ENCODE results near the gene GSTM2.
"Not testable (repeated sequence)": the region's sequence is repeated elsewhere in the genome, so short reads cannot be mapped to it uniquely, and the experiment has no call there.

Gene GSTM2

DNA sequence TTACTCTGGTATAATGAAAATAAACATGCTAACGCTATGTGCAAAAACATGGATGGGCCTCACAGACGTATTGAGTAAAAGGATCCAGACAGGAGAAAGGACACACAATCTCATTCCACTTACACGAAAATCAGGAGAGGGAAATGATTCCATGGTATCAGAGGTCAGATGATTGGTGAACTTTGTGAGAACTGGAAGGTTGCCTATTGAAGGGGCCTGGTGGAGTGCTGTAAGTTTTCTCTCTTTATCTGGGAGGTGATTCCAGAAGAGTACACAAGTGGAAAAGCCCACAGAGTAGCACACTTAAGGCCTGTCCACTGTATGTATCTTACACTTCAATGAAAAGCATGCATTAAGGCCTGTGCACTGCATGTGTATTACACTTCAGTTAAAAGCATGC lies 9.6 kb downstream of the GSTM2 start:
- DNase-seq (ENCODE audit: low spot score) = no peak

DNA sequence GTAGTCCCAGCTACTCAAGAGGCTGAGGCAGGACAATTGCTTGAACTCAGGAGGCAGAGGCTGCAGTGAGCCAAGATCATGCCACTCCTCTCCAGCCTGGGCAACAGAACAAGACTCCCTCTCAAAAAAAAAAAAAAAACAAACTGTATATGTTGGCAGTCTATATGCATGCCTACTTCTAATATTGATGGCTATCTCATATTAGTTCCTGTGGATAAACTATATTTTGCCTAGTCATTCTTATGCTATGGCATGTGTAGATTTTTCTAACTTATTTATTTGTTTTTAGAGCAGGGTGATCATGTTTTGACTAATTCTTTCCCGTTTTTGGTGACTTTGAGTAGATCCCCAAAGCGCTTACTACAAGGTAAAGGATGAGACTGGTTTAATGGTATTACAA lies 10.8 kb downstream of the GSTM2 start:
- DNase-seq (ENCODE audit: low spot score) = not testable (repeated sequence)

- not testable (repeated sequence) for DNase-seq (ENCODE audit: low spot score)
Observed at GRCh38 chr1:109684777-109685176, 16.9 kb downstream of the GSTM2 start.

GRCh38 chr1:109685399-109685798 lies 17.5 kb downstream of the GSTM2 start:
- DNase-seq (ENCODE audit: low spot score) = not testable (repeated sequence)

GRCh38 chr1:109685890-109686289 lies 18.0 kb downstream of the GSTM2 start:
- DNase-seq (ENCODE audit: low spot score) = not testable (repeated sequence)

GRCh38 chr1:109687109-109687508 lies 19.3 kb downstream of the GSTM2 start:
- DNase-seq (ENCODE audit: low spot score) = not testable (repeated sequence)

DNA sequence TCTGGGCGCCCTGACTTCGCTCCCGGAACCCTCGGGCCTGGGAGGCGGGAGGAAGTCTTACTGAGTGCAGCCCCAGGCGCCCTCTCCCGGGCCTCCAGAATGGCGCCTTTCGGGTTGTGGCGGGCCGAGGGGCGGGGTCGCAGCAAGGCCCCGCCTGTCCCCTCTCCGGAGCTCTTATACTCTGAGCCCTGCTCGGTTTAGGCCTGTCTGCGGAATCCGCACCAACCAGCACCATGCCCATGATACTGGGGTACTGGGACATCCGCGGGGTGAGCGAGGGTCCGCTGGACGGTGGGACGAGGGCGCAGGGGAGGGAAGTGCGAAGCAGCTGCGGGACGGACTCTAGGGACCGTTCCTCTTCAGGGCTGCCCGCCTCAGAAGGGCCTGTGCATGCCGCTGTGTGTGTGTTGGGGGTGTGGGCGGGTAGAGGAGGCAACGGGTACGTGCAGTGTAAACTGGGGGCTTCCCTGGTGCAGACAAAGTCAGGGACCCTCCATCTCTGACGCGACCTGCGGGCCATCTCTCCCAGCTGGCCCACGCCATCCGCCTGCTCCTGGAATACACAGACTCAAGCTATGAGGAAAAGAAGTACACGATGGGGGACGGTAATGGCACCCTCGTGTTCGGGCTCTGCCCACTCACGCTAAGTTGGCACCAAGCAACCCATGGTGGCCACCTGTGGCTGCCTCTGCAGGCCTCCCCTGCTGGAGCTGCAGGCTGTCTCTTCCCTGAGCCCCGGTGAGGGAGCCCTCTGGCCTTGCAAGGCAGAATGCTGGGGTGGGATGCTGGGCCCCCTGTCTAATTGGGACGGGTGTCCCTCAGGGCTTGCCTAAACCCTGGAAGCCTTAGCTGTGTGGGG lies 20.0 kb downstream of the GSTM2 start, which contains the start of gene GSTM1:
Gene GSTM1, plus strand, starts transcription at position 177 of the 859 bp plus-strand sequence. Its CDS starts 57 bp downstream, at position 234.
- no peak for DNase-seq (ENCODE audit: low spot score)

GRCh38 chr1:109689844-109690405 lies 22.1 kb downstream of the GSTM2 start:
- DNase-seq (ENCODE audit: low spot score) = no peak

DNA sequence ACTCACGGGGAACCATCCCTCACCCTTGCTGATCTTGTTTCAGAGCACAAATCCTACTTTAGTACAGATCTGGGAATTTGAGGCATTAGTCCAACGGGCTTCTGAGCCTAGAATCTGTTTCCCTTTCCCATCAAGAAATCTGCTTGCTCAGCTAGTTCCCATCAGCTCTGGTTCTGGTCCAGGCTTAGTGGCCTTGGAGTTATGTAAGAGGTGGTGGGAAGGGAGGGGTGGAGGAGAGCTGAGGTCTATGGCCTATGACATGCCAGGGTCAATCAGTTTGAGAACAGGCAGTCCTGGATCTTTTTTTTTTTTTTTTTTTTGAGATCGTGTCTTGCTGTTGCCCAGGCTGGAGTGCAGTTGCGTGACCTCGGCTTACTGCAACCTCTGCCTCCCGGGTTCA lies 23.9 kb downstream of the GSTM2 start:
- no peak for DNase-seq (ENCODE audit: low spot score)

GRCh38 chr1:109694400-109694799 lies 26.5 kb downstream of the GSTM2 start:
- DNase-seq (ENCODE audit: low spot score) = not testable (repeated sequence)

DNA sequence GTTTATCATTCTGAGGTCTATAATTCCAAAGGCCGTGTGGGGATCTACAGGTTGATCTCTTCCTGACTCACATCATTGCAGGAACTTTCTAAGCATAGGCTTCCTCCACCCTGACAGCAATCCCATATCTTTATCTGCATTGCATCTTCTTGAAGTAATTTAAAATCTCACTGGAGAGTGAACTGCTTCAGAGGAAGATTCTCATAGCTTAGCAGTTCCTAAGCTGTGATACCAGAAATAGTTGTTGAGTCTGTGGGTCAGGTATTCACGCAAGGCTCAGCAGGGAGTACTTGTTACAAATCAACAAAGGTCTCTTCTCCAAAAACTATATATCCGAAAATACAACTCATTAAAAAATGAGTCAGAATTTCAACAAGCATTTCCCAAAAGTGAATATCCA lies 27.3 kb downstream of the GSTM2 start:
- DNase-seq (ENCODE audit: low spot score) = not testable (repeated sequence)

- no peak for DNase-seq (ENCODE audit: low spot score)
Observed at GRCh38 chr1:109697066-109697465, 29.2 kb downstream of the GSTM2 start.

DNA sequence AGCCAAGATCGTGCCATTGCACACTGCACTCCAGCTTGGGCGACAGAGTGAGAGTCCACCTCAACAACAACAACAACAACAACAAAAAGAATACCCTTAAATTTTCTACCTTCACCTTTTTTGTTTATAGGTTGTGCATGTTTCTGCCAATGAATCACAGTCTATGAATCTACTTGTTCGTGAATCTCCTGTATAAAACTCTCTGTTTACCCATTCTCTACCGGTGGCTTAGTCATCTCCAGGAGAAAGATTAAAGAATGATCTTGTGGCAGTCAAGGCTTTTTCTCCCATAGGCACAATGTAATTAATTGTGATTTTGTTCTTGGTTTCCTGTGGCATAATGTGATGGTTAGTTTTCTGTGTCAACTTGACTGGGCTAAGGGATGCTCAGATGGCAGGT lies 30.0 kb downstream of the GSTM2 start:
- not testable (repeated sequence) for DNase-seq (ENCODE audit: low spot score)

DNA sequence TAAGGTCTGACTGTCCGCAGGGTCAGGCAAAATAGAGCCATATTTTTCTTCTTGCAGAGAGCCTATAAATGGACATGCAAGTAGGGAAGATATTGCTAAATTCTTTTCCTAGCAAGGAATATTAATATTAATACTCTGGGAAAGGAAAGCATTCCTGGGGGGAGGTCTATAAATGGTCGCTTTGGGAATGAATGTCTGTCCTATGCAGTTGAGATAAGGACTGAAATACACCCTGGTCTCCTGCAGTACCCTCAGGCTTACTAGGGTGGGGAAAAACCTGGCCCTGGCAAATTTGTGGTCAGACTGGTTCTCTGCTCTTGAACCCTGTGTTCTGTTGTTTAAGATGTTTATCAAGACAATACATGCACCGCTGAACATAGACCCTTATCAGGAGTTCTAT lies 35.1 kb downstream of the GSTM2 start:
- not testable (repeated sequence) for DNase-seq (ENCODE audit: low spot score)

DNA sequence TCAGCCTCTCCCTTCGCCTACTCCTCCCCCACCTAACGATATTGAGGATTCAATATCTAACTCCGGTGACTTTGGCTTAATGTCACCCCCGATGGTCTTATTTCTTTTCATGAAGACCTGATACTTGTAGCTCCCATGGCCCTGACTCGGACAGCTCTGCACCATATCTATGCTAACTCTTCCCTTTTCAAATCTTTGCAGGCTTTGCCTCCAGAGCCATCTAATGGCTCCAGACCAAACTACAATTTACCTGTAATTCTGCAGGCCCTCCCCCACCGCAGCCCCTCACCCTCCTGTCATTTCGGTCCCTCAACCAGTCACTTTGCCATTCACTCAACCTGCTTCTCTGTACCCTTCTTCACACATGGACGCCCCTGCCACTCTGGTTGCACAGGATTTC lies 36.3 kb downstream of the GSTM2 start:
- peak; percentile 14 for DNase-seq (ENCODE audit: low spot score)

GRCh38 chr1:109705411-109705810 lies 37.6 kb downstream of the GSTM2 start:
- no peak for DNase-seq (ENCODE audit: low spot score)

DNA sequence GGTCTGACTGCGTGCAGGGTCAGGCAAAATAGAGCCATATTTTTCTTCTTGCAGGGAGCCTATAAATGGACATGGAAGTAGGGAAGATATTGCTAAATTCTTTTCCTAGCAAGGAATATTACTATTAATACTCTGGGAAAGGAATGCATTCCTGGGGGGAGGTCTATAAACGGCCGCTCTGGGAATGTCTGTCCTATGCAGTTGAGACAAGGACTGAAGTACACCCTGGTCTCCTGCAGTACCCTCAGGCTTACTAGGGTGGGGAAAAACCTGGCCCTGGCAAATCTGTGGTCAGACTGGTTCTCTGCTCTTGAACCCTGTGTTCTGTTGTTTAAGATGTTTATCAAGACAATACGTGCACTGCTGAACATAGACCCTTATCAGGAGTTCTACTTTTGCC lies 41.1 kb downstream of the GSTM2 start:
- not testable (repeated sequence) for DNase-seq (ENCODE audit: low spot score)

DNA sequence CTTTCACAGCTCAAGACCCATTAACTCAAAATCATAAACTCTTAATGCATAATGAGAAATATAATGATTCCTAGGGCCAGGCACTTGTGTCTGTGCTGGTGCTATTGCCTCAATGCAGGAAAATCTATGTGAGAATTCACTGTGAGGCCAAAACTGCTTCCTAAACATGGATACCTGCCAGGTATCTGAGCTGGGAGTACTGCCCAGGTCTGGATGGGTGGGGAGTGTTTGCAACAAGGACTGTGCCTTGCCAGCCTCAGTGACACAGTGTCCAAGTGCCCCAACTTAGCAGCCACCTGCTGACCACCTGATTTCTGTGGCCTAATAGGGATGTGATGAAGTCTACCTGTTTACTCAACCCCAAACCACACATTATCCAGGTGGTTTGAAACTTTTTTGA lies 42.0 kb downstream of the GSTM2 start:
- peak; percentile 88 for DNase-seq (ENCODE audit: low spot score)

GRCh38 chr1:109711593-109712320 lies 43.9 kb downstream of the GSTM2 start, which contains the start of gene GSTM5:
GSTM5 (plus strand) TSS chr1:109712251; CDS start chr1:109712313, 62 bp downstream.
- DNase-seq (ENCODE audit: low spot score) = peak; percentile 0

GRCh38 chr1:109712321-109712864 lies 44.5 kb downstream of the GSTM2 start:
- DNase-seq (ENCODE audit: low spot score) = no peak

DNA sequence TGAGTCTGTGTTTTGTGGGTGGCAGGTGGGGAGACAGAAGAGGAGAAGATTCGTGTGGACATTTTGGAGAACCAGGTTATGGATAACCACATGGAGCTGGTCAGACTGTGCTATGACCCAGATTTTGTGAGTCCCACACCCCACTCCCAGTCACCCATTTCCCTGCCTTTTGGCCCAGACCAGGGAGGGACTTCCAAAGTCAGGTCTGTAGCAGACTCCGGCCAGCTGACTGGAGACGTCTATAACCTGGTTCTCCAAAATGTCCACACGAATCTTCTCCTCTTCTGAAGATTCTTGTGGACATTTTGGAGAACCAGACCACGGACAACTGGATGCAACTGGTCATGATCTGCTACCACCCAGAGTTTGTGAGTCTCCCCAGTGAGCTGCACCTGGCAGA lies 45.8 kb downstream of the GSTM2 start:
- no peak for DNase-seq (ENCODE audit: low spot score)

DNA sequence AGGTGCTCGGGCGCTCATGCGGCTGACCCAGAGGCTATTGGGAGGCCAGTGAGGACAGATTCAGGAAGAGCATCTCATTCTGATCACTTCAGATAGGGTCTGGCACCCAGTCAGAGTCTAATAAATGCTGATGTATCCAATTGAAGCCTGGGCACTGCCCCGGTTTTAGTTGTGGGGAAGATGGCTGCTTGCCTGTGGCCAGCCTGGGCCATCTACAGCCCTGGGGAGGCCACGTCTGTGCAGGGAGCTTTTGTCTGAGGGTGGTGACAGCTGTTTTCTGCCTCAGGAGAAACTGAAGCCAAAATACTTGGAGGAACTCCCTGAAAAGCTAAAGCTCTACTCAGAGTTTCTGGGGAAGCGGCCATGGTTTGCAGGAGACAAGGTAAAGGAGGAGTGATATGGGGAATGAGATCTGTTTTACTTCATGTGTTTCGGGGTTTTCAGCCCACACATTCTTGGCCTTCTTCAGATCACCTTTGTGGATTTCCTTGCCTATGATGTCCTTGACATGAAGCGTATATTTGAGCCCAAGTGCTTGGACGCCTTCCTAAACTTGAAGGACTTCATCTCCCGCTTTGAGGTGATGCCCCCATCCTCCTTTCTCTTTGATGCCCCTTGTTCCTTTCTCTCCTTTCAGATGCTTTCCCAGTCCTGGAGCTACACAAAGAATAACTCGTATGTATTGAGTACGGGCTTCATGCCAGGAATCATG lies 47.0 kb downstream of the GSTM2 start:
- no peak for DNase-seq (ENCODE audit: low spot score)
